Rectal smooth muscle tissue (tissue), 1 donor: Measurements from ENCODE around the gene SPATA2.
"Not testable (repeated sequence)": the region's sequence is repeated elsewhere in the genome, so short reads cannot be mapped to it uniquely, and the experiment has no call there.

Experiments used
- H3K27ac ChIP-seq: one replicate; pipeline ENCODE4 v1.7.0; 2013; ENCODE audit warnings: low read depth, low read length, inconsistent platforms
- H3K27me3 ChIP-seq: one replicate; pipeline ENCODE4 v1.7.0; 2013; ENCODE audit warnings: low read length; ENCODE audit not compliant: control insufficient read depth, insufficient read depth
- H3K36me3 ChIP-seq: one replicate; pipeline ENCODE4 v1.7.0; 2013; ENCODE audit warnings: low read length; ENCODE audit not compliant: control insufficient read depth, insufficient read depth
- H3K4me1 ChIP-seq: one replicate; pipeline ENCODE4 v1.7.0; 2013; ENCODE audit warnings: low read length; ENCODE audit not compliant: control insufficient read depth, insufficient read depth
- H3K4me3 ChIP-seq: one replicate; pipeline ENCODE4 v1.7.0; 2013; ENCODE audit warnings: low read length
- H3K9ac ChIP-seq: one replicate; pipeline ENCODE4 v1.7.0; 2013; ENCODE audit warnings: low read length

Gene SPATA2

DNA sequence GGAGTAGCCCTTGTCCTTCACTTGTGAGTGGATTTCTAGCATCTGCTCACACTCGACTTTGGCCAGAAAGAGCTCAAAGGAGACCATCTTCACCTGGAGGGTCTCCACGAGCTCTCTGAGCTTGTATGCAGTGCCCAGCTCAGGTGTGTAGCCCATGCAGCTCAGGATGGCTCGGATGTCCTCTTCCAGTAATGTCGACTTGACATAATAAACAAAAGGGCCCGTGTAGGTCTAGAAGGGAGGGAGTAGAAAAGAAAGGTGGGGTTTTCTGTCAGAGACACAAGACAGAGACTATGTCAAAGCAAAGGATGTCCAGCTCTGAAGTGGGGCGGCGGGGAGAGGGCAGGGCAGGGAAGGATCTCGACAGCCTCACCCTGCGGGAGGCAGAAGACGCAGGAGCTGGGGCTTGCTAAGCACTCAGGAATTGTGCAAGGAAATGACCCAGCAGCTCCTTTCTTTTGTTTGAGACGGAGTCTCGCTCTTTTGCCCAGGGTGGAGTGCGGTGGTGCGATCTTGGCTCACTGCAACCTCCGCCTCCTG, 8.6 kb downstream of the SPATA2 start:
- Histone ChIP-seq H3K9ac (no peak overlapping the region), H3K4me1 (no peaks in the 10 kb centered on the region), H3K4me3 (no peak overlapping the region), H3K27ac (no peak overlapping the region), H3K27me3 (no peaks in the 10 kb centered on the region), H3K36me3 (peaks cover 31% of the 10 kb centered on the region)

DNA sequence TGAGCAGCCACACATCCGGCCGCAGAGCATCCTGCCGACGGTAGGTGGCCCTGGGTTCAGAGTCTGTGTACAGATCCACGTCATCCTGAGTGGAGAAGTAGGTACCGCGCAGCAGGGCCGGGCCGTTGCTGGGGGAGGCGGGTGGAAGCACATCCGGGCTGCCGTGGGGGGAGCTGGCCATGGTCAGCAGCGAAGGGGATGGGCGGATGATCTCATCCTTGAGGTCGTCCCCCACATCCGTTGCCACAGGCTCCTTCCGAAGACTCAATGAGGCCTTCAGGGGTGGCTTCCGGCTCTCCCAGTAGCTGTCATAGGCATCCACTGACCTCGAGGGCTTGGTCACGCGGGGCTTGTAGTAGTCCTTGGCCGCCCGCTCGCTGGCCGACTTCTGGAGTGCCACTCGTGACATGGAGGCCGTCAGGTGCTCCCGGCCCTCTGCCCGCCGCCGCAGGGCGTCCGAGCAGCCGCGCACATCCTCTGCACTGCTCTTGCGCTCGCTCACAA, 9.2 kb downstream of the SPATA2 start:
- Histone ChIP-seq H3K27ac (no peak overlapping the region), H3K36me3 (peaks cover 31% of the 10 kb centered on the region), H3K4me3 (no peak overlapping the region), H3K4me1 (peaks cover 5% of the 10 kb centered on the region), H3K9ac (no peak overlapping the region), H3K27me3 (no peaks in the 10 kb centered on the region)

DNA sequence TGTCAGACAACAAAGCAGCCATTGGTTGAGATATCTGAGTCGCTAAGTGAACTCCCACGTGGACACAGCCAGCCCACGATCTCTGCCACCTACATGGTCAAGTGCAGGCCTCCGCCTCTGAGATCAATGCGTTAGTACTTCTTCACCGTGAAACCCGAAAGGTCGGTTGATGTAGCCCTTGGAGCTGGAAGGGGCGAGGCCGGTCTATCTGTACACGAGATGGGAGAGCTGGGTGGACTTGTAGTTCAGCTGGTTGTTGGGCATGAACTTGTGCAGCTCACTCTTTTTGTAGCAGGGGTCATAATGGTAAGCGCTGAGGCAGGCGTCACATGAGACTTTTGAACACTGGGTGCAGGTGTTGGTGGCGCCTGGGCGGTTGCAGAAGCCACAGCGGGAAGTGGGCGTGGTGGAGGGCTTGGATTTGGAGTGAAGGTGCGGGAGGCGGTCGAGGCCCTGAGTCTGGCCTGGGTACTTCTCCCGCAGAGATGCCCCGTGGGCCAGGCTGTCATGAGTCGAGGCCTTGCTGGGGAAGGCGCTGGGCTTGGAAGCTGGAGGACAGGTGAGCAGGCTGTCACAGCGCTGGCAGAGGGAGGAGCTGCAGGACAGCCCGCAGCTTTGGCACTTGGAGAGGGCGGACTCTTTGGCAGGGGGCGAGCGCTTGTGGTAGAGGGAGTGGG, 9.8 kb downstream of the SPATA2 start:
- Histone ChIP-seq H3K27ac (no peak overlapping the region), H3K36me3 (peaks cover 31% of the 10 kb centered on the region), H3K9ac (no peak overlapping the region), H3K4me1 (peaks cover 5% of the 10 kb centered on the region), H3K27me3 (no peaks in the 10 kb centered on the region), H3K4me3 (no peak overlapping the region)

GRCh38 chr20:49904440-49905214, 10.7 kb downstream of the SPATA2 start:
- Histone ChIP-seq H3K27ac (no peak overlapping the region), H3K9ac (no peak overlapping the region), H3K27me3 (no peaks in the 10 kb centered on the region), H3K4me1 (peaks cover 5% of the 10 kb centered on the region), H3K4me3 (no peak overlapping the region), H3K36me3 (peaks cover 31% of the 10 kb centered on the region)

- no peaks in the 10 kb centered on the region for H3K27me3 ChIP-seq
- no peak overlapping the region for H3K27ac ChIP-seq
- no peak overlapping the region for H3K9ac ChIP-seq
- H3K36me3 ChIP-seq = peaks cover 23% of the 10 kb centered on the region
- peaks cover 5% of the 10 kb centered on the region for H3K4me1 ChIP-seq
- no peak overlapping the region for H3K4me3 ChIP-seq
Measured at GRCh38 chr20:49901588-49901987, 13.7 kb downstream of the SPATA2 start.

GRCh38 chr20:49899541-49900383, 15.6 kb downstream of the SPATA2 start:
- H3K27ac ChIP-seq = no peak overlapping the region
- H3K9ac ChIP-seq = no peak overlapping the region
- peaks cover 10% of the 10 kb centered on the region for H3K36me3 ChIP-seq
- H3K4me1 ChIP-seq = peaks cover 5% of the 10 kb centered on the region
- H3K27me3 ChIP-seq = no peaks in the 10 kb centered on the region
- no peak overlapping the region for H3K4me3 ChIP-seq

DNA sequence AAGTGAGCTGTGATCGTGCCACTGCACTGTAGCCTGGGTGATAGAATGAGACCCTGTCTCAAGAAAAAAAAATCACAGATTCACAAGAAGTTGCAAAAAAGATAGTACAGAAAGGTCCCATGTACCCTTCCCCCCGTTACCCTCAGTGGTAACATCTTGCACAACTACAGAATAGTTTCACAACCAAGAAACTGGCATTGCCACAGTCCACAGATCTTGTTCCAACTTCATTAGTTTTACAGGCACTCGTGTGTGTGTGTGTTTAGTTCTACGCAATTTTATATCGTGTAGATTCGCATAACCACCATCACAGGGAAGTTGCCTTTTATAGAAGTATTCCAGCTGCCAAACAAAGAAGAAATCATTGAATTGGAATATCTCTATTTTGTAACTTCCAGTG, 19.1 kb downstream of the SPATA2 start:
- Histone ChIP-seq H3K27ac (no peak overlapping the region), H3K9ac (no peak overlapping the region), H3K4me3 (no peak overlapping the region), H3K4me1 (peaks cover 1% of the 10 kb centered on the region), H3K36me3 (no peaks in the 10 kb centered on the region), H3K27me3 (no peaks in the 10 kb centered on the region)

DNA sequence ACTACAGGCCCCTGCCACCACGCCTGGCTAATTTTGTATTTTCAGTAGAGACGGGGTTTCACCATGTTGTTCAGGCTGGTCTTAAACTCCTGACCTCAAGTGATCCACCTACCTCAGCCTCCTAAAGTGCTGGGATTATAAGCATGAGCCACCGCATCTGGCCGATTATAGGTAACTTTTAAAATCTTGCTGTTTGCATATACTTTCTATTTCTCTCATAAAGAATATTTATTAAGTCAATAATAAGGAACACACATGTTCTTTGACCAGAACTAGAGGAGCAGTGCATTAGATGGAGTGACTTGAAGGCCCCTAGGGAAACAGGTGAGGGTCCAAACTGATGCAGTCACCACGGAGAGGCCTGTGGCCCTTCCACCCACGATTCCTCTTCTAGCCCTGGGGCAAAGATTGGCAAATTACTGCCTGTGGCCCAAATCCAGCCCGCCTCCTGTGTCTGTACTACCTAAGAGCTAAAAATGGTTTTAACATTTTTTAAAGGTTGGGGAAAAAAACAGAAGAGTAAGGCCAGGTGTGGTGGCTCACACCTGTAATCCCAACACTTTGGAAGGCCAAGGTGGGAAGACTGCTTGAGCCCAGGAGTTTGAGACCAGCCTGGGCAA, 19.7 kb downstream of the SPATA2 start:
- H3K27me3 ChIP-seq, H3K27ac ChIP-seq, H3K4me3 ChIP-seq, H3K9ac ChIP-seq, H3K36me3 ChIP-seq, H3K4me1 ChIP-seq: not testable (repeated sequence)

GRCh38 chr20:49894073-49894470, 21.3 kb downstream of the SPATA2 start:
- H3K27ac ChIP-seq = no peak overlapping the region
- H3K36me3 ChIP-seq = no peaks in the 10 kb centered on the region
- no peak overlapping the region for H3K9ac ChIP-seq
- no peaks in the 10 kb centered on the region for H3K4me1 ChIP-seq
- no peaks in the 10 kb centered on the region for H3K27me3 ChIP-seq
- peak overlapping the region; percentile 13 for H3K4me3 ChIP-seq

DNA sequence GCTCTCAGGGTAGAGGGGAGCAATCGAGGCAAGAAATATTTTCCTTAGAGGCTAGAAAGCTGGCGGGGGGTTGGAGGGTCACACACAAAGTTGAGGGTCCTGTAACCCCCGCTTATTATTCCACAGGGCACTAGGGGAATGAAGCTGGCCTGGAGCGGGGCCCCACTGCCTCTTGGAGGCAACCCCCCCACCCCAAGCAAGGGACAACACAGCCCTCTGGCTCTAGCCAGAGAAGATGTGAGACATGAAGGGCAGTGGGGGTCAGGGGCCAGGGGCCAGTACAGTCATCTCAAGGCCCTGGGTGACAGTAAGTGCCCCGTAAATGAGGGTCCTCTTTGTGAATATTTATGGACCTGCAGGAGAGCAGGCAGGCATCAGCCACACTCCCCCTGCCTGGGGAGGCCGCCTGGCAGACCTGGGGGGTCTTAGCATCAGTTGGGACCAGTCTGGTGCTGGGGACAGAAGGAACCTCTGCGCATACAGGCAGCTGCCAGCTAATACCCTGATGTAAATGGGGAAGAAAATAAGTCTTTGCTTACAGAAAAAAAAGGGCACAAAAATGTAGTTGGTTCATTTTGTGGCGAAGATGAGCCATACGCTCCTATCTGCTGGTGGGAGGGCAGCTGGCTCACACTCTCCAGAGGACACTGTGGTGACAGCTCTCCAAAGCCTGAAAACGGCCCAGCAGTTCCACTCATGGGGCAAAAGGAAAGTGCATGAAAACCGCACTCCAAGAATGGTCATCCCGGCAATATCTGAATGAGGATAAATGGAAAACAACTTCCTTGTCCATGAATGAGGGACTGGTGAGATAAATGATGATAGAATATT, 21.9 kb downstream of the SPATA2 start:
- Histone ChIP-seq H3K9ac (no peak overlapping the region), H3K4me1 (no peaks in the 10 kb centered on the region), H3K36me3 (no peaks in the 10 kb centered on the region), H3K4me3 (peak overlapping the region; percentile 13), H3K27me3 (no peaks in the 10 kb centered on the region), H3K27ac (no peak overlapping the region)

GRCh38 chr20:49892817-49893216, 22.5 kb downstream of the SPATA2 start:
- Histone ChIP-seq H3K4me1 (no peaks in the 10 kb centered on the region), H3K36me3 (no peaks in the 10 kb centered on the region), H3K27me3 (no peaks in the 10 kb centered on the region), H3K4me3 (no peak overlapping the region), H3K27ac (no peak overlapping the region), H3K9ac (no peak overlapping the region)
